EL (cell line): ENCODE measurements around the gene SHC2.

ENCODE experiments used
- DNase-seq: peaks from one replicate; pipeline ENCODE4 v3.0.0-alpha.2; 2016

Gene SHC2

GRCh38 chr19:369256-369655 lies 91.6 kb downstream of the SHC2 start:
- no peak for DNase-seq

GRCh38 chr19:368630-369024 lies 92.2 kb downstream of the SHC2 start:
- no peak for DNase-seq

- no peak for DNase-seq
Measured at GRCh38 chr19:367963-368629, 92.7 kb downstream of the SHC2 start.

GRCh38 chr19:367561-367960 lies 93.3 kb downstream of the SHC2 start:
- no peak for DNase-seq

- DNase-seq, result no peak
Measured at GRCh38 chr19:366951-367350, 93.9 kb downstream of the SHC2 start.
